ENCODE measurements around the gene COPE.

DNA sequence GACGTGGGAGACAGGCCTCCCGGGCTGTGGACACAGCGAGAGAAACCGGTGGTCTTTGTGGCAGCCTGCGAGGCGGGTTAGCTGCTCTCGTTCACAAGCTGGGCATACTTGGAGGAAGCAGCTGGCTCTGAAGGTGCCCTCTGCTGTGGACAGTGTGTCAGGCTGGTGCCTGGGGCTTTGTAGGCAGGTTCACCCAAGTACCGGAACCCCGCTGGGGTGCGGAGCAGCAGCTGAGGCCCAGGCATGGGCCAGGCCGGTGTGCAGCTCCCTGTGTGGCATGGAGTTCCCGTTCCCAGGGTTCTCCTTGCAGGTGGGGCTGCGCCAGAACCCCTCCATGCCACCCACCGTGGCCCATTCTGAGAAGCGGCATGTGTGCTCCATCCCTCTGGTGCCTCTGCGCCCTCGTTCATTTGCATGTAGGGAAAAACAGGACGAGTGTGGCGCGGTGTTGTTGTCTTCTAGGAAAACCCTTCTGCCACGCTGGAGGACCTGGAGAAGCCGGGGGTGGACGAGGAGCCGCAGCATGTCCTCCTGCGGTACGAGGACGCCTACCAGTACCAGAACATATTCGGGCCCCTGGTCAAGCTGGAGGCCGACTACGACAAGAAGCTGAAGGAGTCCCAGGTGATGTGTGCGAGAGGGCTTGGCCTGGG is 67.4 kb downstream of the COPE start:
- TF ChIP-seq, protein P1, sequence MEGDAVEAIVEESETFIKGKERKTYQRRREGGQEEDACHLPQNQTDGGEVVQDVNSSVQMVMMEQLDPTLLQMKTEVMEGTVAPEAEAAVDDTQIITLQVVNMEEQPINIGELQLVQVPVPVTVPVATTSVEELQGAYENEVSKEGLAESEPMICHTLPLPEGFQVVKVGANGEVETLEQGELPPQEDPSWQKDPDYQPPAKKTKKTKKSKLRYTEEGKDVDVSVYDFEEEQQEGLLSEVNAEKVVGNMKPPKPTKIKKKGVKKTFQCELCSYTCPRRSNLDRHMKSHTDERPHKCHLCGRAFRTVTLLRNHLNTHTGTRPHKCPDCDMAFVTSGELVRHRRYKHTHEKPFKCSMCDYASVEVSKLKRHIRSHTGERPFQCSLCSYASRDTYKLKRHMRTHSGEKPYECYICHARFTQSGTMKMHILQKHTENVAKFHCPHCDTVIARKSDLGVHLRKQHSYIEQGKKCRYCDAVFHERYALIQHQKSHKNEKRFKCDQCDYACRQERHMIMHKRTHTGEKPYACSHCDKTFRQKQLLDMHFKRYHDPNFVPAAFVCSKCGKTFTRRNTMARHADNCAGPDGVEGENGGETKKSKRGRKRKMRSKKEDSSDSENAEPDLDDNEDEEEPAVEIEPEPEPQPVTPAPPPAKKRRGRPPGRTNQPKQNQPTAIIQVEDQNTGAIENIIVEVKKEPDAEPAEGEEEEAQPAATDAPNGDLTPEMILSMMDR (IDR thresholded peaks at IDR 0.05) = no peak
- no peak for TF ChIP-seq EZH2 (IDR thresholded peaks at IDR 0.05; ENCODE audit: borderline replicate concordance, insufficient read depth, low read depth, low read length, poor library complexity, severe bottlenecking)

Measured in B cell (primary cell).